ENCODE measurements around the gene PICK1.

Gene PICK1

GRCh38 chr22:38088629-38089473, 31.6 kb downstream of the PICK1 start:
- Mint-ChIP-seq H3K27me3 (ENCODE audit: low read depth) (peaks cover 27% of the 10 kb centered on the region), H3K4me3 (no peak overlapping the region), H3K36me3 (ENCODE audit: low read depth) (peaks cover 14% of the 10 kb centered on the region), H3K9me3 (no peaks in the 10 kb centered on the region), H3K4me1 (peaks cover 5% of the 10 kb centered on the region), H3K27ac (no peak overlapping the region)
- TF ChIP-seq, protein P1, sequence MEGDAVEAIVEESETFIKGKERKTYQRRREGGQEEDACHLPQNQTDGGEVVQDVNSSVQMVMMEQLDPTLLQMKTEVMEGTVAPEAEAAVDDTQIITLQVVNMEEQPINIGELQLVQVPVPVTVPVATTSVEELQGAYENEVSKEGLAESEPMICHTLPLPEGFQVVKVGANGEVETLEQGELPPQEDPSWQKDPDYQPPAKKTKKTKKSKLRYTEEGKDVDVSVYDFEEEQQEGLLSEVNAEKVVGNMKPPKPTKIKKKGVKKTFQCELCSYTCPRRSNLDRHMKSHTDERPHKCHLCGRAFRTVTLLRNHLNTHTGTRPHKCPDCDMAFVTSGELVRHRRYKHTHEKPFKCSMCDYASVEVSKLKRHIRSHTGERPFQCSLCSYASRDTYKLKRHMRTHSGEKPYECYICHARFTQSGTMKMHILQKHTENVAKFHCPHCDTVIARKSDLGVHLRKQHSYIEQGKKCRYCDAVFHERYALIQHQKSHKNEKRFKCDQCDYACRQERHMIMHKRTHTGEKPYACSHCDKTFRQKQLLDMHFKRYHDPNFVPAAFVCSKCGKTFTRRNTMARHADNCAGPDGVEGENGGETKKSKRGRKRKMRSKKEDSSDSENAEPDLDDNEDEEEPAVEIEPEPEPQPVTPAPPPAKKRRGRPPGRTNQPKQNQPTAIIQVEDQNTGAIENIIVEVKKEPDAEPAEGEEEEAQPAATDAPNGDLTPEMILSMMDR (IDR thresholded peaks at IDR 0.05; ENCODE audit: unreplicated experiment in 3 of 3), result no peak

DNA sequence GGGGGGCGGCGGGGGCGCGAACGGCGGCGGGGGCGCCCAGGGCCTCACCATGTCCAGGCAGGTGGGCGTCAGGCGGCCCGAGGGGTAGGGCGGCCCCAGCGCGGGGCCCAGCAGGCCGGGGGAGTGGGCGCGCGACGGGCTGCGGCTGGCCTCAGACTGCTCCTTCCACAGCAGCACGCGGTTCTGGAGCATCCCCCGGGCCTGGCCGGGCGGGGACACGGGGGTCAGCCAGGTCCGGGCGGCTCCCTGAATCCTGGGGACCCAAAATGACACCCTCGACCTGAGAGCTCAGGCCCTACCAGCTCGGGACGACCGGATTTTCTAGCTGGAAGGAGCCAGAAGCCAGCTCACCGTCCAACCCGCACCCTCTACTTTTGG, 32.3 kb downstream of the PICK1 start:
- Mint-ChIP-seq H3K4me1 (peaks cover 5% of the 10 kb centered on the region), H3K27me3 (ENCODE audit: low read depth) (peaks cover 27% of the 10 kb centered on the region), H3K36me3 (ENCODE audit: low read depth) (peaks cover 15% of the 10 kb centered on the region), H3K9me3 (no peaks in the 10 kb centered on the region), H3K4me3 (no peak overlapping the region), H3K27ac (no peak overlapping the region)
- TF ChIP-seq, protein P1 (IDR thresholded peaks at IDR 0.05; ENCODE audit: unreplicated experiment in 3 of 3), result no peak

DNA sequence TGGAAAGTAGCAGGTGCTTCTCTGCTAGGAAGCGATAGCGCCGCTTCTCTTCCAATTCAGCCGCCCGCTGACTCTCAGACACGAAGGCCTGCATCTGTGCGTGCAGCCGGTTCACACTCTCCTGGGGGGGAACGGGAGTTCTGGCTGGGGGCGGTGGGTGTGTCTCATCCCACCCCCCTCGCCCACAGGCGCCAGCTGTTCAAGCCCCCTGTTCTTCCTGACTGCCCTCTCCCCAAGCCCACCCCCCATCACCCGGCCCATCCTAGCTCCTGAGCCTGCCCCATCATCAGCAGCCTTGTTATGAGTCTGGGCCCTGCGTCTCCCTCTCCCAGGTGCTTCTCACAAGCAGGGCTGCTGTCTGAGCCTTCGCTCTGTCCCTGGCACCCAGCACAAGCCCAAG, 39.9 kb downstream of the PICK1 start:
- Mint-ChIP-seq H3K4me3 (peak overlapping the region in 2 of 3 experiments; percentile 72 to 79), H3K9me3 (no peaks in the 10 kb centered on the region), H3K27me3 (ENCODE audit: low read depth) (peaks cover 17% of the 10 kb centered on the region), H3K36me3 (ENCODE audit: low read depth) (peaks cover 9% of the 10 kb centered on the region), H3K4me1 (peaks cover 26% of the 10 kb centered on the region), H3K27ac (peak overlapping the region in 1 of 3 experiments; percentile 63)
- TF ChIP-seq, protein P1 (IDR thresholded peaks at IDR 0.05; ENCODE audit: unreplicated experiment in 3 of 3), result no peak

- peak overlapping the region in 1 of 3 experiments; percentile 63 for H3K27ac Mint-ChIP-seq
- peaks cover 14% of the 10 kb centered on the region for H3K27me3 Mint-ChIP-seq (ENCODE audit: low read depth)
- H3K9me3 Mint-ChIP-seq, result no peaks in the 10 kb centered on the region
- H3K4me1 Mint-ChIP-seq, result peaks cover 26% of the 10 kb centered on the region
- TF ChIP-seq, protein P1 (IDR thresholded peaks at IDR 0.05; ENCODE audit: unreplicated experiment in 3 of 3), result peak; percentile 44 to 59 (median 46)
- peaks cover 9% of the 10 kb centered on the region for H3K36me3 Mint-ChIP-seq (ENCODE audit: low read depth)
- H3K4me3 Mint-ChIP-seq, result peak overlapping the region in 2 of 3 experiments; percentile 72 to 79
Measured at GRCh38 chr22:38097557-38098409, 40.6 kb downstream of the PICK1 start.

DNA sequence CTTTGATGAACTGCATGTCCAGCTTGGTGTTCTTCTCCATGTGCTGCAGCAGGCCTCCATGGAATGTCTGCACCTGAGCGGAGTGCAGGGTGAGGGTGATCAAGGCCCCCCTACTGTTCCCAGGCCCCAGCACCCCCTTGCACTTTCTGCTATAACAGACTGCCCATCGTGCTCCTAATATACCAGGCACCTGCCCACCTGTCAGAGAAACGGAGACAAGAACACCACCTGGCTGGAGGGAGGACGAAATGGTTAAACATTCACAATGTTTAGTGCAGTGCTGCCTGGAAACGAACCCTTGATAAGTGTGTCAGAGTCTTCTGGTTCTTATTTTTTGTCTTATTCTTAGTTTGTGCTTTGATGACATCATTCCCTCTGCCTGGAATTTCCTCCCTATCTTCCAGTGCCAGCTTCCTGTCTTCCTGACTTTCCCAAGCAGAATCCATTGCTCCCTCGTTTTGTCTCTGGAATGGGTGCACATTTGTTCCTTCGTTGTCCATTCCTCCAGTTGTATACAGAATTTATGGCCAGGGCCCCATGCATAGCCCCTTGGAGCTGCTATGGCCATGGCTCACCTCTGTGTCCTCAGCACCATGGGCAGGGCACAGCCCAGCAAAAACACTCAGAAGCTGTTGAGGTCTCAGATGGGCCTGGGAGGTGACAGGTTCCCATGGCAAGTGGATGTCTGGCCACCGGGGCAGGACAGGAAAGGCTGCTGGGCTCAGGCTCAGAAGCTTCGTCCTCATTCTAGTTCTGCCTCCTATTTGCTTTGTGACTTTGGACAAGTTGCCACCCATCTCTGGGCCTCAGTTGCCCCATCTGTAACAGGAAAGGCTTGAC, 41.4 kb downstream of the PICK1 start:
- H3K4me3 Mint-ChIP-seq, result peak overlapping the region in 1 of 3 experiments; percentile 61
- H3K27ac Mint-ChIP-seq, result peak overlapping the region in 2 of 3 experiments; percentile 19 to 24
- H3K36me3 Mint-ChIP-seq (ENCODE audit: low read depth), result peaks cover 3% of the 10 kb centered on the region
- H3K4me1 Mint-ChIP-seq, result peaks cover 22% of the 10 kb centered on the region
- H3K9me3 Mint-ChIP-seq, result no peaks in the 10 kb centered on the region
- peaks cover 8% of the 10 kb centered on the region for H3K27me3 Mint-ChIP-seq (ENCODE audit: low read depth)
- TF ChIP-seq, protein P1 (IDR thresholded peaks at IDR 0.05; ENCODE audit: unreplicated experiment in 3 of 3), result no peak
